Measurements from ENCODE around the gene RAB3C. TPM values are rescaled to one million over a fixed set of nuclear protein-coding genes. Genes with fewer than 3 reads are reported as not detected.

Gene RAB3C
- total RNA-seq, 6 experiments from 2014 or later: 0.18 to 2.6 (median 0.99) TPM

DNA sequence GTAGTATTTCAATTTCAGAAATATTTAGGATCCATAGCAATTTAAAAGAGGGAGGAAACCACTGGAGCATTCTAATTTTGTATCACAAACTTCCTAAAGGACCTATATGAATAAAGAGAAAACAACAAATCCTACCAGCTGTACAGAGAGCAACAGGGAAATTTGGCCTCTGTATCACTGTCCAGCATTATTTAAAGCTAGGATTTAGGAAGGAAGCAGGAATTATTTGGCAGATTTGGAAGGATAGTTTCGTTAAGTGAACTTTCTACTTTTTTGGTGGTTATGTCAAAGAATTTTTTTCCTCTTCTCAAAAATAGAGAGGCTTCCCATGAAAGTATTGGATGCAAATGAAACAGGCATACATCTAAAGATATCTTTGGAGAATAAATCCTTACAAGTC is 269.7 kb downstream of the RAB3C start:
- no peak for ATAC-seq
- intact Hi-C loops (cut with DNase I): no loop called here
- no peak for TF ChIP-seq POLR2A (IDR thresholded peaks at IDR 0.05)
- TF ChIP-seq, protein P1, sequence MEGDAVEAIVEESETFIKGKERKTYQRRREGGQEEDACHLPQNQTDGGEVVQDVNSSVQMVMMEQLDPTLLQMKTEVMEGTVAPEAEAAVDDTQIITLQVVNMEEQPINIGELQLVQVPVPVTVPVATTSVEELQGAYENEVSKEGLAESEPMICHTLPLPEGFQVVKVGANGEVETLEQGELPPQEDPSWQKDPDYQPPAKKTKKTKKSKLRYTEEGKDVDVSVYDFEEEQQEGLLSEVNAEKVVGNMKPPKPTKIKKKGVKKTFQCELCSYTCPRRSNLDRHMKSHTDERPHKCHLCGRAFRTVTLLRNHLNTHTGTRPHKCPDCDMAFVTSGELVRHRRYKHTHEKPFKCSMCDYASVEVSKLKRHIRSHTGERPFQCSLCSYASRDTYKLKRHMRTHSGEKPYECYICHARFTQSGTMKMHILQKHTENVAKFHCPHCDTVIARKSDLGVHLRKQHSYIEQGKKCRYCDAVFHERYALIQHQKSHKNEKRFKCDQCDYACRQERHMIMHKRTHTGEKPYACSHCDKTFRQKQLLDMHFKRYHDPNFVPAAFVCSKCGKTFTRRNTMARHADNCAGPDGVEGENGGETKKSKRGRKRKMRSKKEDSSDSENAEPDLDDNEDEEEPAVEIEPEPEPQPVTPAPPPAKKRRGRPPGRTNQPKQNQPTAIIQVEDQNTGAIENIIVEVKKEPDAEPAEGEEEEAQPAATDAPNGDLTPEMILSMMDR (IDR thresholded peaks at IDR 0.05): no peak

DNA sequence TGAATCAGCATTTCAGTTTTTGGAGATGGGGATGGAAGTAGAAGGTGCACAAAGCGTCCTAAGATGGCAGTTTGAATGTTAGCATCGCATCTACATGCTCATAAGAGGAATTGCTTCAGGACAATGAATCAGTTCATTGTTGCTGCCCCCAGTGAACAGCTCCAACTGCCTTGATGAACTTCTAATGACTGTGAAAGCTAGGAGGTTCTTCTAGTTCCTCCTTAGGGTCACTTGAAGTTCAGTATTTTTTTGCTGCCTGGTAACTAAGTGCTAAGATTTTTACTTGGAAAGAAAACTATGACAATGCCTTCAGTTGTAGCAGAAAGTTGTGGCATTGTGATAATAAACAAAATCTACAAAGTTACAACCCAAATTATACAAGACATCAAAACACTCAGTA is 271.6 kb downstream of the RAB3C start:
- intact Hi-C loops (cut with DNase I): no loop called here
- no peaks in the 10 kb centered on the region for H3K36me3 ChIP-seq
- ATAC-seq (no peak), DNase-seq (no peak)
- TF ChIP-seq, protein P1 (IDR thresholded peaks at IDR 0.05): no peak
- no peak for TF ChIP-seq POLR2A (IDR thresholded peaks at IDR 0.05)
- H3K27me3 ChIP-seq: no peaks in the 10 kb centered on the region
- no peaks in the 10 kb centered on the region for H3K9me3 ChIP-seq
- peaks cover 0 to 5% (median 0%) of the 10 kb centered on the region in 4 donors for H3K4me1 ChIP-seq
- H3K27ac ChIP-seq: no peak overlapping the region
- 90% methylated on average over 2 of the region's 2 CpGs for WGBS (ENCODE audit: insufficient coverage, low coverage, low lambda C conversion rate, missing lambda C conversion rate)
- no peak overlapping the region for H3K4me3 ChIP-seq

More for the DNA sequence above, 269.7 kb downstream of the RAB3C start:
- Histone ChIP-seq H3K9me3 (no peaks in the 10 kb centered on the region), H3K27ac (no peak overlapping the region), H3K4me1 (peaks cover 0 to 5% (median 0%) of the 10 kb centered on the region in 4 donors), H3K27me3 (no peaks in the 10 kb centered on the region), H3K36me3 (no peaks in the 10 kb centered on the region), H3K4me3 (no peak overlapping the region)
- 71% methylated on average over 1 of the region's 1 CpG for WGBS (ENCODE audit: insufficient coverage, low coverage, low lambda C conversion rate, missing lambda C conversion rate)
- DNase-seq: no peak

DNA sequence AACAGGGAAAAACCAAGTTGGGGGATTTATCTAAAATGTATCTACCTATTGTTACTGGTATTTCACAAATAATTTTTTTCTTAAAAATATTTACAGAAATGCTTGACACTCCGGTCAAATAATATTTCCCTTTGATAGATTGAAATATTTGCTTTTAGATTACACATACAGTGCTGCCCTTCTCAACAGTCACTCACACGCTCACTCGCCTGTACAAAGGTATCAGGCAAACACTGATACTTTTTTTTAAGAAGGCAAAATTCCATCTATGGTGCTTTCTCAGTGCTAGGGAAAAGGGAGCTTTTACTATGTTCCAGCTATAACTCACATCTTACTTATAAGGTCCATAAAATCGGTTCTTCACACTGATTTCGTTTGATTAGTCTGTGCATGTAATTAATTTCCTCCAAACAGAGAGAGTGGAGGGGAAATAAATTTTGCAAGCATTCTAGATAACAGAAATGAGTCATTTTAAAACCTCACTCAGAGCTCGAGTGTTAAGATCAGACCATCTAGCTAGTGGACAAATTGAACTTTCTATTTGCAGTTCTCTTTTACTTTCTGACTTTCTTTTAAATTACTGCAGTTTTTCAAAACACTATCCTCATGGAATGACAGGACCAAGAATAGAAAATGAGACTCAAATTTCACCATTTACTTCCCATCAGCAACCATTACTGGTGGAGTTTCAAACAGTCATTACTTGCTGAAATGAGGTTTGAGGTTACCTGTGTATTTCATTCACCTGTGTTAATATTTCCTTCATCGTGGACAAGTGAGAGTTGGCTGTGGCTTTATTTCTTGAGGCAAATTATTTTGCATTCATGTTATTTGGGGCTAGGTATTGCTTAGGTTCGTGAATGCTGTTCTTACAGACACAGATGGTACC is 273.2 kb downstream of the RAB3C start:
- no peak overlapping the region for H3K27ac ChIP-seq
- ATAC-seq (no peak), DNase-seq (no peak)
- intact Hi-C loops (cut with DNase I): no loop called here
- no peaks in the 10 kb centered on the region for H3K36me3 ChIP-seq
- no peak overlapping the region for H3K4me3 ChIP-seq
- H3K9me3 ChIP-seq: no peaks in the 10 kb centered on the region
- H3K27me3 ChIP-seq: no peaks in the 10 kb centered on the region
- 59% methylated on average over 8 of the region's 8 CpGs for WGBS (ENCODE audit: insufficient coverage, low coverage, low lambda C conversion rate, missing lambda C conversion rate)
- no peak for TF ChIP-seq POLR2A (IDR thresholded peaks at IDR 0.05)
- TF ChIP-seq, protein P1 (IDR thresholded peaks at IDR 0.05): no peak
- H3K4me1 ChIP-seq: no peaks in the 10 kb centered on the region

DNA sequence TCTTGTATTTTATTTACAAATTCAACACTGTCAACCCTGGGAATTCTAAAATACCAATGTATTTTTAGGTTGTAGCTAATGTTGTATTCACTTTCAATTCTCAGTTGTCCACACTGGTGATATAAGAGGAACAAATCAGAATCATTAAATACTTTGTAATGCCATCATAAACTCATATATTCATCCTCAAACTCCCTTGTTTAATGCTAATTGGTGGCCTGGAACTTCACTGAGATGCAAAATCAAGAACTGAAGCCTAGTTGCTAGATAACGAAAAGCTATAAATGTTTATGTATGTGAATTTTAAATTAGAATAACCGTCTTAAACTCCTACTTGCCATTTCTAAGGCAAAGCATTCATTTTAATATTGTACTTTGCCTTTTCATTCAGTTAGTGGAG is 274.7 kb downstream of the RAB3C start:
- no peak overlapping the region for H3K27ac ChIP-seq
- 42% methylated on average over 2 of the region's 2 CpGs for WGBS (ENCODE audit: insufficient coverage, low coverage, low lambda C conversion rate, missing lambda C conversion rate)
- no peaks in the 10 kb centered on the region for H3K27me3 ChIP-seq
- TF ChIP-seq, protein P1 (IDR thresholded peaks at IDR 0.05): no peak
- no peak for TF ChIP-seq POLR2A (IDR thresholded peaks at IDR 0.05)
- intact Hi-C loops (cut with DNase I): no loop called here
- no peak overlapping the region for H3K4me3 ChIP-seq
- no peaks in the 10 kb centered on the region for H3K36me3 ChIP-seq
- no peak for ATAC-seq
- no peak for DNase-seq
- H3K4me1 ChIP-seq: no peaks in the 10 kb centered on the region
- H3K9me3 ChIP-seq: no peaks in the 10 kb centered on the region

All from right lobe of liver (tissue), 6 donors.